Measurements from ENCODE around the gene SLC8A3. TPM values are rescaled to one million over a fixed set of nuclear protein-coding genes. Genes with fewer than 3 reads are reported as not detected.

Gene SLC8A3
- total and polyA plus RNA-seq, 2 donors (not counting 3 experiments of a cell fraction or from before 2014, with no cell fraction given), result not detected

- H3K27me3 ChIP-seq (ENCODE audit: control insufficient read depth in 2 of 2, insufficient read depth in 2 of 2, low read length in 2 of 2), result no peaks in the 10 kb centered on the region
- no peak overlapping the region for H2AFZ ChIP-seq (ENCODE audit: low read depth, low read length)
- CTCF ChIA-PET, result interaction anchor here (1.2 to 1.6 kb wide), 2 partner anchors 13 to 54 kb away, joined by 3 to 4 read pairs; no protein-coding TSS in a partner anchor
- POLR2A ChIA-PET, result no interaction called here
- FAIRE-seq (no peak), DNase-seq (ENCODE audit: low read depth, low spot score) (no peak)
- no peak for TF ChIP-seq MAX (IDR thresholded peaks at IDR 0.05; ENCODE audit: insufficient read depth, insufficient read length)
- TF ChIP-seq MYC (IDR thresholded peaks at IDR 0.05; ENCODE audit: low read depth, low read length), result no peak
- TF ChIP-seq FOS (IDR thresholded peaks at IDR 0.05; ENCODE audit: borderline replicate concordance, insufficient read depth, low read length), result no peak
- no peak for TF ChIP-seq GATA2 (IDR thresholded peaks at IDR 0.05; ENCODE audit: insufficient read depth, insufficient read length, low read depth, low read length)
- no peak for TF ChIP-seq EZH2 (IDR thresholded peaks at IDR 0.05; ENCODE audit: borderline replicate concordance, low read depth, low read length, severe bottlenecking)
- TF ChIP-seq CTCF (IDR thresholded peaks at IDR 0.05; ENCODE audit: extremely low read depth in 1 of 2, insufficient read depth in 1 of 2, low read depth in 1 of 2, low read length in 2 of 2), result no peak
- no peak for TF ChIP-seq POLR2A (IDR thresholded peaks at IDR 0.05; ENCODE audit: low read depth, low read length)
- TF ChIP-seq JUN (IDR thresholded peaks at IDR 0.05; ENCODE audit: borderline replicate concordance, insufficient read depth, insufficient read length, low read depth), result no peak
- TF ChIP-seq POLR2AphosphoS5 (IDR thresholded peaks at IDR 0.05; ENCODE audit: insufficient read depth, low read depth, low read length), result no peak
- no peak overlapping the region for H3K4me3 ChIP-seq (replicated peaks in 1 of 3; ENCODE audit: insufficient read depth in 1 of 3, low read depth in 1 of 3, low read length in 3 of 3)
- no peaks in the 10 kb centered on the region for H3K9me3 ChIP-seq (replicated peaks; ENCODE audit: control insufficient read depth, insufficient read depth, low read length)
- no peaks in the 10 kb centered on the region for H3K79me2 ChIP-seq (ENCODE audit: control insufficient read depth, insufficient read depth, low read length)
- no peaks in the 10 kb centered on the region for H4K20me1 ChIP-seq (replicated peaks; ENCODE audit: control insufficient read depth, extremely low read depth, insufficient read depth, low read length)
- no peaks in the 10 kb centered on the region for H3K36me3 ChIP-seq (ENCODE audit: control insufficient read depth in 2 of 2, extremely low read depth in 1 of 2, insufficient read depth in 2 of 2, low read length in 2 of 2)
- no peak overlapping the region for H3K4me2 ChIP-seq (ENCODE audit: insufficient read depth, low read length)
- intact Hi-C loops (cut with micrococcal nuclease), result no loop called here
- dilution Hi-C loops (cut with MboI; ENCODE audit: extremely low pct_ligation_motif_present, low sequenced_read_pairs), result no loop called here
- no peaks in the 10 kb centered on the region for H3K9me1 ChIP-seq (replicated peaks; ENCODE audit: control insufficient read depth, extremely low read depth, insufficient read depth, low read length)
- no peak overlapping the region for H3K9ac ChIP-seq (replicated peaks; ENCODE audit: extremely low read depth, insufficient read depth, low read length)
- H3K4me1 ChIP-seq (ENCODE audit: control insufficient read depth, extremely low read depth, insufficient read depth, low read length), result no peaks in the 10 kb centered on the region
- H3K27ac ChIP-seq (ENCODE audit: insufficient read depth, low read depth, low read length), result no peak overlapping the region
- no TSS peak for BruUV-seq (replicated peaks)
Observed at GRCh38 chr14:70033116-70033515, 155.6 kb downstream of the SLC8A3 start.

All from endothelial cell of umbilical vein (primary cell).